ENCODE results near the gene FAM156A. TPM values are rescaled to one million over a fixed set of nuclear protein-coding genes. Genes with fewer than 3 reads are reported as not detected.
"Not testable (repeated sequence)": the region's sequence is repeated elsewhere in the genome, so short reads cannot be mapped to it uniquely, and the experiment has no call there.

Gene FAM156A
- total RNA-seq, 1 experiment from 2014 or later = 16.2 TPM

- H3K36me3 ChIP-seq (ENCODE audit: control insufficient read depth in 1 of 2, insufficient read depth in 2 of 2, low read length in 2 of 2); H4K20me1 ChIP-seq (ENCODE audit: insufficient read depth); CTCF ChIA-PET; H3K9ac ChIP-seq (ENCODE audit: low read length); RAD21 ChIA-PET (ENCODE audit: low non-redundant PET in 1 of 2, low total read pairs in 2 of 2, uncharacterized antibody in 2 of 2, unreplicated experiment in 2 of 2); H3K79me2 ChIP-seq (ENCODE audit: insufficient read depth, low read length); intact Hi-C loops (cut with micrococcal nuclease); H3K4me2 ChIP-seq (ENCODE audit: low read length); H3K9me2 ChIP-seq (ENCODE audit: insufficient read depth); H3K27ac ChIP-seq (ENCODE audit: low read depth, low read length); DNase-seq (ENCODE audit: low read depth, low spot score); H3K4me3 ChIP-seq (replicated peaks in 1 of 2; ENCODE audit: low read depth in 1 of 2, low read length in 2 of 2); H3K27me3 ChIP-seq (ENCODE audit: insufficient read depth, low read length); H2AFZ ChIP-seq (ENCODE audit: low read depth, low read length, poor library complexity, severe bottlenecking); POLR2A ChIA-PET; H3K4me1 ChIP-seq (ENCODE audit: control insufficient read depth in 1 of 2, insufficient read depth in 2 of 2, low read length in 2 of 2); H3K9me3 ChIP-seq (ENCODE audit: control insufficient read depth in 1 of 2, insufficient read depth in 1 of 2, low read depth in 1 of 2, low read length in 2 of 2); BruUV-seq (replicated peaks); ATAC-seq: not testable (repeated sequence)
Measured at GRCh38 chrX:52958961-52959360, 643 bp upstream of the FAM156A start.

GRCh38 chrX:52949884-52950283 is 8.4 kb downstream of the FAM156A start:
- H3K9me3 ChIP-seq (ENCODE audit: control insufficient read depth in 1 of 2, insufficient read depth in 1 of 2, low read depth in 1 of 2, low read length in 2 of 2); DNase-seq (ENCODE audit: low read depth, low spot score); H4K20me1 ChIP-seq (ENCODE audit: insufficient read depth); POLR2A ChIA-PET; BruUV-seq (replicated peaks); H3K27ac ChIP-seq (ENCODE audit: low read depth, low read length); H3K4me3 ChIP-seq (replicated peaks in 1 of 2; ENCODE audit: low read depth in 1 of 2, low read length in 2 of 2); H3K79me2 ChIP-seq (ENCODE audit: insufficient read depth, low read length); H3K4me1 ChIP-seq (ENCODE audit: control insufficient read depth in 1 of 2, insufficient read depth in 2 of 2, low read length in 2 of 2); H3K9ac ChIP-seq (ENCODE audit: low read length); ATAC-seq; H3K4me2 ChIP-seq (ENCODE audit: low read length); H3K27me3 ChIP-seq (ENCODE audit: insufficient read depth, low read length); H3K9me2 ChIP-seq (ENCODE audit: insufficient read depth); H3K36me3 ChIP-seq (ENCODE audit: control insufficient read depth in 1 of 2, insufficient read depth in 2 of 2, low read length in 2 of 2); intact Hi-C loops (cut with micrococcal nuclease); CTCF ChIA-PET; H2AFZ ChIP-seq (ENCODE audit: low read depth, low read length, poor library complexity, severe bottlenecking); RAD21 ChIA-PET (ENCODE audit: low non-redundant PET in 1 of 2, low total read pairs in 2 of 2, uncharacterized antibody in 2 of 2, unreplicated experiment in 2 of 2): not testable (repeated sequence)

GRCh38 chrX:52949325-52949724 is 9.0 kb downstream of the FAM156A start:
- H3K9me2 ChIP-seq (ENCODE audit: insufficient read depth); H2AFZ ChIP-seq (ENCODE audit: low read depth, low read length, poor library complexity, severe bottlenecking); CTCF ChIA-PET; H3K9ac ChIP-seq (ENCODE audit: low read length); H3K27ac ChIP-seq (ENCODE audit: low read depth, low read length); DNase-seq (ENCODE audit: low read depth, low spot score); ATAC-seq; H3K36me3 ChIP-seq (ENCODE audit: control insufficient read depth in 1 of 2, insufficient read depth in 2 of 2, low read length in 2 of 2); intact Hi-C loops (cut with micrococcal nuclease); H3K4me2 ChIP-seq (ENCODE audit: low read length); H3K4me3 ChIP-seq (replicated peaks in 1 of 2; ENCODE audit: low read depth in 1 of 2, low read length in 2 of 2); BruUV-seq (replicated peaks); H3K4me1 ChIP-seq (ENCODE audit: control insufficient read depth in 1 of 2, insufficient read depth in 2 of 2, low read length in 2 of 2); RAD21 ChIA-PET (ENCODE audit: low non-redundant PET in 1 of 2, low total read pairs in 2 of 2, uncharacterized antibody in 2 of 2, unreplicated experiment in 2 of 2); POLR2A ChIA-PET; H4K20me1 ChIP-seq (ENCODE audit: insufficient read depth); H3K9me3 ChIP-seq (ENCODE audit: control insufficient read depth in 1 of 2, insufficient read depth in 1 of 2, low read depth in 1 of 2, low read length in 2 of 2); H3K79me2 ChIP-seq (ENCODE audit: insufficient read depth, low read length); H3K27me3 ChIP-seq (ENCODE audit: insufficient read depth, low read length): not testable (repeated sequence)

DNA sequence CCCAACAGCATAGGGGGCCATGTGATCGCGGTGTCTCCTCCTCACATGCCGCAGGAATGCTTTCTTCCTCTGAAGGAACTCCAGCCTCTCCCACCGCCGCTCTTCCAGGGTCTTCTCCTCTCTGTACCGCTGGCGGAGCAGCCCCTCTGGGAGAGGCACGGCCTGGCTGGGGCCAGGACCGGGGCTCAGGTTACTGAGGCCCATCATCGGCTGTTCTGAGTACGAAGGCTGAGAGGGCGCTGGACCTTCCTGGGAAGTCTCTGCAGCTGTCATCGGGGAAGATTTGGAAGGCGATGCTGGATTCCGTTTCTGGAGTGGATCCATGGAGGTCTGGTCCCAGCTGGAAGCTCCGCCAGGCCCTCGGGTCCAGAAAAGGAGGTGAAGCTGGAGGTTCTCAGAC is 10.1 kb downstream of the FAM156A start:
- ATAC-seq; H3K9me3 ChIP-seq (ENCODE audit: control insufficient read depth in 1 of 2, insufficient read depth in 1 of 2, low read depth in 1 of 2, low read length in 2 of 2); H3K4me1 ChIP-seq (ENCODE audit: control insufficient read depth in 1 of 2, insufficient read depth in 2 of 2, low read length in 2 of 2); H3K4me2 ChIP-seq (ENCODE audit: low read length); H2AFZ ChIP-seq (ENCODE audit: low read depth, low read length, poor library complexity, severe bottlenecking); H3K36me3 ChIP-seq (ENCODE audit: control insufficient read depth in 1 of 2, insufficient read depth in 2 of 2, low read length in 2 of 2); intact Hi-C loops (cut with micrococcal nuclease); H3K4me3 ChIP-seq (replicated peaks in 1 of 2; ENCODE audit: low read depth in 1 of 2, low read length in 2 of 2); RAD21 ChIA-PET (ENCODE audit: low non-redundant PET in 1 of 2, low total read pairs in 2 of 2, uncharacterized antibody in 2 of 2, unreplicated experiment in 2 of 2); DNase-seq (ENCODE audit: low read depth, low spot score); BruUV-seq (replicated peaks); H4K20me1 ChIP-seq (ENCODE audit: insufficient read depth); CTCF ChIA-PET; H3K79me2 ChIP-seq (ENCODE audit: insufficient read depth, low read length); H3K27ac ChIP-seq (ENCODE audit: low read depth, low read length); H3K27me3 ChIP-seq (ENCODE audit: insufficient read depth, low read length); H3K9ac ChIP-seq (ENCODE audit: low read length); H3K9me2 ChIP-seq (ENCODE audit: insufficient read depth); POLR2A ChIA-PET: not testable (repeated sequence)

- CTCF ChIA-PET; H3K4me2 ChIP-seq (ENCODE audit: low read length); H3K79me2 ChIP-seq (ENCODE audit: insufficient read depth, low read length); POLR2A ChIA-PET; H3K4me3 ChIP-seq (replicated peaks in 1 of 2; ENCODE audit: low read depth in 1 of 2, low read length in 2 of 2); BruUV-seq (replicated peaks); H2AFZ ChIP-seq (ENCODE audit: low read depth, low read length, poor library complexity, severe bottlenecking); H3K4me1 ChIP-seq (ENCODE audit: control insufficient read depth in 1 of 2, insufficient read depth in 2 of 2, low read length in 2 of 2); DNase-seq (ENCODE audit: low read depth, low spot score); H3K27me3 ChIP-seq (ENCODE audit: insufficient read depth, low read length); intact Hi-C loops (cut with micrococcal nuclease); H3K36me3 ChIP-seq (ENCODE audit: control insufficient read depth in 1 of 2, insufficient read depth in 2 of 2, low read length in 2 of 2); H4K20me1 ChIP-seq (ENCODE audit: insufficient read depth); H3K9me2 ChIP-seq (ENCODE audit: insufficient read depth); H3K9me3 ChIP-seq (ENCODE audit: control insufficient read depth in 1 of 2, insufficient read depth in 1 of 2, low read depth in 1 of 2, low read length in 2 of 2); H3K9ac ChIP-seq (ENCODE audit: low read length); ATAC-seq; RAD21 ChIA-PET (ENCODE audit: low non-redundant PET in 1 of 2, low total read pairs in 2 of 2, uncharacterized antibody in 2 of 2, unreplicated experiment in 2 of 2); H3K27ac ChIP-seq (ENCODE audit: low read depth, low read length): not testable (repeated sequence)
Measured at GRCh38 chrX:52947501-52947900, 10.8 kb downstream of the FAM156A start.

Data from HCT116 (cell line).